Astrocyte of the spinal cord (primary cell): ENCODE measurements around the gene WFS1.

ENCODE experiments used
- DNase-seq: peaks from one replicate; pipeline ENCODE4 v3.0.0; 2011; ENCODE audit warnings: low read depth, low spot score
- H3K4me3 ChIP-seq: 2 replicates; pipeline ENCODE4 v1.5.1; 2011; ENCODE audit warnings: low read depth, mild to moderate bottlenecking, low read length, moderate library complexity
- CTCF ChIP-seq: IDR thresholded peaks from 2 replicates; pipeline ENCODE4 v1.5.1; 2012; ENCODE audit warnings: low read depth, mild to moderate bottlenecking, low read length, inconsistent platforms
- in situ Hi-C: cut with HindIII; loops from 2 replicates; pipeline ENCODE4 v1.10.0; 2017; ENCODE audit warnings: low sequenced_read_pairs

The WFS1 gene

GRCh38 chr4:6279582-6280289 lies 10.1 kb downstream of the WFS1 start:
- H3K4me3 ChIP-seq = no peak overlapping the region
- in situ Hi-C loops = no loop called here
- no peak for DNase-seq
- no peak for TF ChIP-seq CTCF

- no peak for TF ChIP-seq CTCF
These were observed 10.8 kb downstream of the WFS1 start for GRCh38 chr4:6280365-6280996.

GRCh38 chr4:6281436-6282313 lies 12.0 kb downstream of the WFS1 start:
- DNase-seq = no peak
- TF ChIP-seq CTCF = no peak
- H3K4me3 ChIP-seq = no peak overlapping the region
- in situ Hi-C loops = no loop called here

More at GRCh38 chr4:6280365-6280996, 10.8 kb downstream of the WFS1 start:
- DNase-seq = no peak
- no peak overlapping the region for H3K4me3 ChIP-seq
- in situ Hi-C loops = no loop called here

GRCh38 chr4:6282314-6282771 lies 12.7 kb downstream of the WFS1 start:
- no peak for TF ChIP-seq CTCF
- H3K4me3 ChIP-seq = no peak overlapping the region
- peak; percentile 9 for DNase-seq
- in situ Hi-C loops = no loop called here

GRCh38 chr4:6283282-6283681 lies 13.6 kb downstream of the WFS1 start:
- no peak for TF ChIP-seq CTCF
- in situ Hi-C loops = no loop called here
- DNase-seq = no peak
- H3K4me3 ChIP-seq = no peak overlapping the region

- TF ChIP-seq CTCF = no peak
- no peak for DNase-seq
- no peak overlapping the region for H3K4me3 ChIP-seq
- in situ Hi-C loops = no loop called here
These were observed 17.6 kb downstream of the WFS1 start for GRCh38 chr4:6287017-6287788.
